Muscle layer of colon (tissue), 2 donors: ENCODE data around the gene RAB11FIP5.

ENCODE experiments used
- H3K27ac ChIP-seq: one replicate; pipeline ENCODE4 v1.7.0; 2013; ENCODE audit warnings: low read depth, mild to moderate bottlenecking, low read length, moderate library complexity
- H3K27me3 ChIP-seq, 2 donors: one replicate each; pipeline ENCODE4 v1.7.0; 2013; ENCODE audit warnings: low read length in 2 of 2, mild to moderate bottlenecking in 2 of 2; ENCODE audit not compliant: insufficient read depth in 2 of 2, control insufficient read depth in 1 of 2
- H3K36me3 ChIP-seq: one replicate; pipeline ENCODE4 v1.7.0; 2013; ENCODE audit warnings: mild to moderate bottlenecking, low read length; ENCODE audit not compliant: insufficient read depth
- H3K4me1 ChIP-seq: one replicate; pipeline ENCODE4 v1.7.0; 2013; ENCODE audit warnings: mild to moderate bottlenecking, low read length; ENCODE audit not compliant: insufficient read depth
- H3K4me3 ChIP-seq, 2 donors: one replicate each; pipeline ENCODE4 v1.7.0; 2013; ENCODE audit warnings: low read length in 2 of 2, low read depth in 1 of 2, mild to moderate bottlenecking in 1 of 2, moderate library complexity in 1 of 2
- H3K9ac ChIP-seq: one replicate; pipeline ENCODE4 v1.7.0; 2013; ENCODE audit warnings: low read length
- H3K9me3 ChIP-seq: one replicate; pipeline ENCODE4 v1.7.0; 2013; ENCODE audit warnings: mild to moderate bottlenecking, low read length
- donor health status: abdominal sarcoma.
- donor health status: Adenocarcinoma of cecum.

The RAB11FIP5 gene

DNA sequence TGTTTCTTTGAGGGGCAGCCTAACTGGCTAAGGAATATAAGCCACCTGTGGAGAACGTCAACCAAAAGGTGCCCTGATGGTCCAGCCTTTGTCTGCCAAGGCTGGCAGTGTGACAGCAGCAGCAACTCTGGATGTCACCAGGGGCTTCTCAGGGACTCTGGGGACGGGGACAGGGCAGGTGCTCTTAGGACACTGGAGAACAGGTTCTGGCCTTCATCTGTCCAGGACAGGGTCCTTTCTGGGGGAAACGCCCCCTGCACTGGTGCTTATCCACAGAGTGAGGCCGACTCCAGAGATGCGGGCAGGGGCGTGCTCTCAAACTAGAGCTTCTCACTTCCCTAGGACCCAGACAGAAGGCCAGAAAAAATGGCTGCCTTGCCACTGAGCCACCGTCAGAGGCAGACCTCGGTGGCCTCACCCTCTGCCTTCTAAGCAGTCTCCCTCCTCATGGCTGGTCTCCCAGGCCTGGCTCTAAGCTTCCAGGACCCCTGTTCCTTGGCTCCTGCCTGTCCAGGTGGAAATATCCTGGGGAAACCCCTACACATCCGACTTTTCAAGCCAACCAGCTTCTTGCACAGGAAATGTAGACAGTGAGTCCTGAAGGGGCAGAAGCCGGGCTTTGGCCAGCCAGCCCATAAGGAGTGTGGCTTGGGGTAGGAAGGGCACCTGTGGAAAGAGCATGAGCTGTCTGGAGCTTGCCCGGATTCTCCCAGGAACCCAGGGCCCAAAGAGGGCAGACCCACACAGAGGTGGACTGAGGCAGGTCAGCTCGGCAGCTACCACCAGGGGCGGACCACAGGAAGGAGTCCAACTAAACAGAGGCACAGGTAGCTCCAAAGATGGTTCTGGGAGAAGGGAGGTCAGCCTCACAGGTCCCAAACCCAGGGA is 30.0 kb downstream of the RAB11FIP5 start:
- Histone ChIP-seq H3K36me3 (peaks cover 21% of the 10 kb centered on the region), H3K4me3 (no peak overlapping the region), H3K9me3 (no peaks in the 10 kb centered on the region), H3K4me1 (peaks cover 5% of the 10 kb centered on the region), H3K27ac (no peak overlapping the region), H3K9ac (no peak overlapping the region), H3K27me3 (no peaks in the 10 kb centered on the region)

DNA sequence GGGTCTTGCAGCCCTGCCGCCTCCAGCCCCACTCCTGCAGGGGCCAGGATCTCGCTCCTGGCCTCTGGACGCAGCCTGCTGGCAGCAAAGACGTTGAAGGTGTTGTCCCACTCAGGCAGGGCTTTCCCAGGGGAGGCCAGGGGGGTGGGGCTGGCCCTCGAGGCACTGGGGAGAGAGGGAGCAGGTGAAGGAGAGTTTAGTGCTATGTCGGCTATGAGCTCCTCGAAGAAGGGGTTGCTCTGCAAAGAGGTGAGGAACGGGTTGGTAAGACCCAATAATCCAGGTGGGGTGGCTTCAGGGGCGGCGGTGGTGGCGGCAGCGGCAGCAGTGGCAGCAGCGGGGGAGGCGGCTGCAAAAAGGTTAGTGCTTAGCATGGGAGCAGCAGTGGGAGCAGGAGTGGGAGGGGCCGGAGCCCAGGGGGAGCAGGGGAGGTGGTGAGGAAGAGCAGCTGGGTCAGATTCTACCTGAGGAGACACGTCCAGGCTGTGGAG is 31.5 kb downstream of the RAB11FIP5 start:
- H3K27ac ChIP-seq: no peak overlapping the region
- H3K4me1 ChIP-seq: no peaks in the 10 kb centered on the region
- no peaks in the 10 kb centered on the region for H3K27me3 ChIP-seq
- peaks cover 10% of the 10 kb centered on the region for H3K36me3 ChIP-seq
- H3K9me3 ChIP-seq: no peaks in the 10 kb centered on the region
- no peak overlapping the region for H3K9ac ChIP-seq
- no peak overlapping the region for H3K4me3 ChIP-seq

DNA sequence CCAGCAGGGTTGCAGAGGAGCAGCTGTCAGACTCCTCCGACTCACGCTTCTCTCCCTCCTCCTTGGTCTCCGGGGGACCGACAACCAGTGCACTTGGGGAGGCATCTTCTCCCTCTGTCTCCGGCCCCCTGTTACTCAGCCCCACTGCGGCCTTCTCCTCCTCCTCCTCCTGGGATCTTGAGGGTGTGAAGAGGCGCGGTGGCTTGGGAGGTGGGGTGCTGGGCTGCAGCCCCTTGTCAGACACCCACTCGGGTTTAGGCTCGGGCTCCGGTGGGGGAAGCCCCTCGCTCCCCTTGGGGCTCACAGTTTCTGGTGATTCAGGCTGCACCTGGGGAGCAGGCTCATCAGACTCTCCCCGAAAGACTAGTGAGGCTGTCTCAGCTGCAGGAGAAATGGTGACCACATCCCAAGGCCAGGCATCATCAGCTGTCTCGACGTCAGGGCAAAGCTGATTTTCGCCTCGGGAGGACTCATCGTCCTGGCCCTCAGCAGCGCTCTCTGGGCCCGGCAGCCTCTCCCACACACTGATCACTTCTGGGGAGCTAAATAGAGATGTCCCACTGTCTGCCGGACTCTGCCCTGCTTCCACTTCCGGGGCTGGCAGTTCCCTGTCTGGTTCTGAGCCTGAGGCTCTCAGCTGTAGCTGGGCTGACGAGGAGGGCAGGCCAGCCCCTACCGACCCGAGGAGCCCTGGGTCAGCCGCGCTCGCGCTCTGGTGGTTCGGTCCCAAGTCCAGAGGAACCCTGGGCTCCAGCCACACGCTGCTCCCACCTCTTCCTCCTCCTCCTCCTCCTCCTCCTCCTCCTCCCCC is 32.2 kb downstream of the RAB11FIP5 start:
- H3K4me3 ChIP-seq: no peak overlapping the region
- H3K27me3 ChIP-seq: no peaks in the 10 kb centered on the region
- no peak overlapping the region for H3K9ac ChIP-seq
- no peaks in the 10 kb centered on the region for H3K9me3 ChIP-seq
- peaks cover 10% of the 10 kb centered on the region for H3K36me3 ChIP-seq
- H3K27ac ChIP-seq: no peak overlapping the region
- no peaks in the 10 kb centered on the region for H3K4me1 ChIP-seq

DNA sequence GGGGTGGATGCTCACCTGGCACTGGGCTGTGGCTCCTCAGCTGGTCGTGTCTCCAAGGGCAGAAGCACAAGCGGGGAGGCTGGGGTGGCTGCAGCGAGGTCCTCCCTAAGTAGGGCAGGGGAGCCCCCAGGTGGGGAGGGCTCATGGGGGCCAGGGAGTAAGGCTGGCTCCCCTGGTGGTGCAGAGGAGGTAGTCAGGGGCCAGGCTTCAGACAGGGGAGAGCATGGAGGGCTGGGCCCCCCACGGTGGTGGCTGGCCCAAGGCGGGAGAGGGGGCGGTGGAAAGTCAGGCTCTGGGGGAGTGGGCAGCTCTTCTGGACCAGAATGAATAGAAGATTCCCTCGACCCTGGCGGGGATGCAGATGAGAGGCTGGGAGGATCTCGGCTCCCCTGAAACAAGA is 33.1 kb downstream of the RAB11FIP5 start:
- Histone ChIP-seq H3K9me3 (no peaks in the 10 kb centered on the region), H3K36me3 (peaks cover 19% of the 10 kb centered on the region), H3K9ac (no peak overlapping the region), H3K27ac (no peak overlapping the region), H3K27me3 (no peaks in the 10 kb centered on the region), H3K4me1 (no peaks in the 10 kb centered on the region), H3K4me3 (no peak overlapping the region)

DNA sequence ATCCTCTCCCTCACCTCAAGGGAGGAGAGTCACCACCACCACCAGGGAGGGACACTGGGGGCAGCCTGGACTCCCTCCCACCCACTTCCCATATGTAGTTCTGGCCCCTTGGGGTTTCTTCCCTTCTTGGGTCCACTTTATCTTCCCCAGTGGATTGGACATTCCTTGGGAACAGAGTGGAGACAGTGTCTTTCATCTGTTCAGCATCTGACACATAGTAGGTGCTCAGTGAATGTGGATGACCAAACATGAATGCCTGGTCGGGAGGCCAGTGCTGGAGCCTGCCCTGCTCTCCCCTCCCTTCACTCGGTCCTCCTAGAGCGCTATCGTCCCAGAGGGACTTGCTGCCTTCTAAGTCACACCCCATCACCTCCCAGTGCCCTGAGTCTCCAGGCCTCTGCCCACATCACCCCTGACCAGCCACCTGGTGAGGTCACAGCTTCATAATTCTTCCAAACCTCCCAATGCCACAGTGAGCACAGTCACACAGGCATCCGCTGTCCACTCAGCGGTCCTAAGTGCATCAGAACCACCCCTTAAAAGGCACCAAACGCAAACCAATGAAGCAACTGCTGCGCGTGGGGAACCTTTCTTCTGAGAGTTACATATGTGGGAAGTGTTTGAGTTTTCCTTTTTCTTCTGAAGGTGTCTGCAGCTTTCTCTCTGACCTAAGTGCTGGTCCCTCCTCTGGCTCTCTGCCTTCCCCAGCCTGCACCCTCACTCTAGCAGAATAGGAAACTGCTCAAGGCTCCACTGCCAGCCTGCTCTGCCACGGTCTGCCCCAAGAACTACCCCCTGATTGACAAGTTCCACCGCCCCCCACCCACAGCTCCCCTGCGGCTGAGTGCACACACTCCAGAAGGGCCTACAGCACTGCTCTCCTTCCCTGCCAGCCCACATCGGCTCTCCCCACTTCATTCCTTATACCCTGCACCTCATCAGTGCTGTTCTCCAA is 34.0 kb downstream of the RAB11FIP5 start:
- no peak overlapping the region for H3K4me3 ChIP-seq
- no peak overlapping the region for H3K9ac ChIP-seq
- H3K4me1 ChIP-seq: no peaks in the 10 kb centered on the region
- H3K9me3 ChIP-seq: no peaks in the 10 kb centered on the region
- no peaks in the 10 kb centered on the region for H3K27me3 ChIP-seq
- H3K36me3 ChIP-seq: peaks cover 20% of the 10 kb centered on the region
- H3K27ac ChIP-seq: no peak overlapping the region

DNA sequence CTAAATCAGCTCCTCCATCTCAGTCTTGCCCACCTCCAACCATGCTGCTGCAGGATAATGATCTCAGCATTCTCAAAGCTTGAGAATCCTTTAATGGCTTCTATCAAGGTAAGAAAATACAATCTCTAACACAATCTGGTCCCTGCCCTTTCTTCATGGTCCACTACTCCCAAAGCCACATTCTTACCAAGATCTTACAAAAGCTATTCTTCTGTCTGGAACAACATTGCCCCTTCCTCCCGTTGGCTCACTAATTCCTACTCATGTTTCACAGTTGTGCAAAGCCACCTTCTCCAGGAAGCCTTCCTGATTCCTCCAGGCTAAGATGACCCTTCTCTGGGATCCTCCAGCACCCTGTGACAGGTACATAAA is 35.3 kb downstream of the RAB11FIP5 start:
- Histone ChIP-seq H3K9ac (no peak overlapping the region), H3K27me3 (no peaks in the 10 kb centered on the region), H3K4me3 (no peak overlapping the region), H3K27ac (no peak overlapping the region), H3K9me3 (no peaks in the 10 kb centered on the region), H3K4me1 (no peaks in the 10 kb centered on the region), H3K36me3 (peaks cover 16% of the 10 kb centered on the region)

DNA sequence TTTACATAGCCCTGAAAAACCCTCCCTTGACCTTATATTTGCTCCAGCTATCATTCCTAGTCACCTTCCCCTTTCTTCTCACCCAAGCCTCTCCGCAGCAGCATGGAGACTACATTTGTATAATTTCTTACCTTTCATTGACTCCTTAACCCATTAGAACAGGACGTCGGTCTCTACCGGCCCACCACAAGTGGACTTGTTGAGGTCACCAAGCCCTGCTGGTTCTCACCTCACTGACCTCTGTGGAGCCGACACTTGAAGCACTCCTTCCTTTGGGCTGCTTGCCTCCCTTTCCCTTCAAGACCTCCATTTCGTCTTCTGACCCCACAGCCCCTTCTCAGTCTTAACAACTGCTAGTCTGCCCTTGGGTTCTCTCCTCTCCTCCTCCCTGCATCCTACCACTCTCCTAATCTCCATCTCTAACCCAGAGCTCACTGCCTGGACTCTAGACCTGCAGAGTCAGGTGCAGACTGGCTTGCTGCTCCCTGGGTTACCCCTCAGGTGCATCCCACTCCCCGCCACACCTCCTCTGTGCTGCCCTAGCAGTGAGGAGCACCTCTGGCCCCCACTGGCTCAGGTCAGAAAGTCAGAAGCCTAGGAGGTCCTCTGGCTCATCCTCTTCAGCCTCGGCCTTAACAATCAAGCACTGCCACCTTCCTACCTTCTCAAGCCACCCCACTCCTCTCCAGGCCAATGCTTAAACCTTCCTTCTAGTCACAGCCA is 35.9 kb downstream of the RAB11FIP5 start:
- H3K36me3 ChIP-seq: peaks cover 14% of the 10 kb centered on the region
- H3K9ac ChIP-seq: no peak overlapping the region
- no peak overlapping the region for H3K4me3 ChIP-seq
- no peaks in the 10 kb centered on the region for H3K9me3 ChIP-seq
- peaks cover 5% of the 10 kb centered on the region for H3K4me1 ChIP-seq
- H3K27me3 ChIP-seq: no peaks in the 10 kb centered on the region
- H3K27ac ChIP-seq: no peak overlapping the region

DNA sequence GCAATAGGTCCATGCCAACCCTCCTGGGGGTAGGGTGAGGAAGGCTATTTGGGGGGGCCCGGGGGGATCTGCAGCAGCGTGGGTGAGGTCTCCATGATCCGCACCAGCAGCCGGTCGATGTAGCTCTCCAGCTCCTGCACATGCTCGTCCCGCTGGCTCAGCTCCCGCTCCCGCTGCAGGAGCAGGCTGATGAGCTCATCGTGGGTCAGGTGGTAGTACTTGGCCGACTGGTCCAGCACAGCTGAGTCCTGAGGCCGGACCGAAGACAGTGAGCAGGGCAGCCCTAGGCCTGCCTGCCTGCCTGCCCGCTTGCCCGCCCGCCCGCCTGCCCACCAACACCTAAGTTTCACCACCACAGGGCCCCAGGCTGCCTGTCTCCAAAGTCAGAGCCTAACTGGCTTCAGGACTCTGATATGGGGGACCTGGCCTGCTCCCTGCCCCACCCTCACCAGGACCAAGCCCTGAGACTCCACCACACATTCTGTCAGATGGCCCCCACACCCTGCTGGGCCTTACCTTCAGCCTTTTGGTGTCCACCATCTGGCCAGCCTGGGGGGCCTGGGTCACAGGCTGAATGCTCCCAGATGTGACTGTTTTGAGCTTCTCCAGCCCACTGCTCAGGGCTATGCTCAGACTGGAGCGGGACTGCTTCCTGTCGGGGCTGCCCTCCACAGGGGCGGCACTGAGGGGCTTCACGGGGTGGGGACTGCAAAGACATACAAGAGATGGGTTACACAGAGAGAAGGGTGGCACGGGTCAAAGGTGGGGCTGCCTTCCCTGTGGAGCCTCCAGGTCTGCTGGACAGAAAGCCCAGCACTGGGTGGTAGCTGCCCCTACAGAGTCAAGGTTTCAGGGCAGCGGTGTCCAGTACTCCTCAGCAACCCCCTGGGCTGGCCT is 37.0 kb downstream of the RAB11FIP5 start:
- H3K36me3 ChIP-seq: peaks cover 14% of the 10 kb centered on the region
- H3K9me3 ChIP-seq: no peaks in the 10 kb centered on the region
- H3K27me3 ChIP-seq: no peaks in the 10 kb centered on the region
- H3K4me3 ChIP-seq: no peak overlapping the region
- no peak overlapping the region for H3K9ac ChIP-seq
- H3K27ac ChIP-seq: no peak overlapping the region
- H3K4me1 ChIP-seq: peaks cover 5% of the 10 kb centered on the region

DNA sequence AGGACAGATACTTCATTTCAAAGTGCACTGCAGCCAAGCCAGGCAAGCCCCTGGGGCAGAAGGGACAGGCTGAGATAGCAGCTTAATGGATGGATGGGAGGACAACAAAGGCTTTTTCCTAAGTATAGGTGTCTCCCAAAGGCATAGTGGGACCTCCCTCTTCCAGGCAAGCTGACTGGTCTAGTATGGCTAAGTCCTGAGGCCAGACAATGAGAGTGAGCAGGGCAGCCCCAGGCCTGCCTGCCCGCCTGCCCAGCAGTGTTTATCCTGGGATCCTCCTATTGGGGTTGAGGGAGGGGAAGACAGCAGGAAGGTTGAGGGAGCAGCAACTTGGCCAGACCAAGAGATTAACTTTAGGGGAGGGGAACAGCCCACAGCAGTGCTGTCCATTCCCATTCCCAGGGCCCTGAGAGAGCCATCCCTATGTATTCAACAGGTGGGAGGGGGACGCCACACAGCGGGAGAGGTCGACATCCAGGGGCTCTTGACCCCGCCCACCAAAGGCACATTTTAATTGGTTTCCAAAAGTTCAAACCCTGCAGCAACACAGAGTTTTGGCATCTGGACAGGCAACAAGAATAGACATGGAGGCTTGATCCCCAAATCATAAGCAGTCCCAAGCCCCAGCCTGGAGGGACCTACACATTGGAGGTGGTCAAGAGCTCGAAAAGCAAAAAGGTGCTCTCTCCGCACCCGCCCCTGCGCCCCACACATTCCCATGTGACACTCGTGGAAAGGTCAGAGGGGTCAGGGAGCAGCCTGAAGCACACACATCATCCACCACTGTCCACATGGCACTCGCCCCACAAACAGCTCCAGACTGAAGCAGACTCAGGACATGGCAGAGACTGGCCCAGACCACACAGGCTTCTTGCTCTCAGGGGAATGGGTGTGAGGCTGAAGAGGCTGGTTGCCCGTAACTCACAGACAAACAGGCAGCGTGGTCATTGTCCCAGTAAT is 38.4 kb downstream of the RAB11FIP5 start:
- H3K4me3 ChIP-seq: no peak overlapping the region
- no peaks in the 10 kb centered on the region for H3K9me3 ChIP-seq
- H3K9ac ChIP-seq: no peak overlapping the region
- H3K27ac ChIP-seq: no peak overlapping the region
- no peaks in the 10 kb centered on the region for H3K27me3 ChIP-seq
- H3K4me1 ChIP-seq: peaks cover 13% of the 10 kb centered on the region
- peaks cover 14% of the 10 kb centered on the region for H3K36me3 ChIP-seq
